Cardiac fibroblast (primary cell): ENCODE data around the gene ANAPC13.

ENCODE experiments used
- DNase-seq, 2 donors: peaks; one replicate each; pipeline versions ENCODE4 v3.0.0 to v3.0.0-alpha.2; 2010; ENCODE audit warnings: low read depth in 2 of 2
- H3K4me3 ChIP-seq, 2 donors: replicated peaks in 1 of 2; 1 replicate in 1 of 2; 2 replicates in 1 of 2; pipeline ENCODE4 v1.5.1; 2011; ENCODE audit warnings: low read depth in 2 of 2, low read length in 2 of 2, mild to moderate bottlenecking in 2 of 2, moderate library complexity in 1 of 2
- CTCF ChIP-seq: IDR thresholded peaks from one replicate; pipeline ENCODE4 v1.5.1; 2011; ENCODE audit warnings: low read depth, mild to moderate bottlenecking, low read length, inconsistent platforms

Gene ANAPC13

DNA sequence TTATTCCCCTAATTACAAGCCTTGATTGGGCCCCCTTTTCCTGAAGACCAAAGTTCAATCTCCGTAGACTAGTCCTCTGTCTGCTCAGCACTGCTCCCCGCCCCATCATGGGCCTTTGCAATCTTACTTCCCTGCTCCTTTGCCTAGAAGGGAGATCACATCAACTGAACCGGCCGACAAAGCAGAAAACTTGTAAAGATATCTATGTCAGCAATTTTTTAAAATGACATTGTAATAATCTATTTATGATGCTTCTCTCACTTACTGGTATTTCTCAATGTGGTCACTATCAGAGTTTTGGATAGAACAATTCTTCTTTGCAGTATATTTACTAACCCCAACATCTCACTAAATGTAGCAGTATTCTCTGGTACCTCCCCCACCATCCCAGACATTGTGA, 17.3 kb downstream of the ANAPC13 start:
- H3K4me3 ChIP-seq, result no peak overlapping the region
- no peak for TF ChIP-seq CTCF
- no peak for DNase-seq

GRCh38 chr3:134466331-134466730, 19.5 kb downstream of the ANAPC13 start:
- no peak overlapping the region for H3K4me3 ChIP-seq
- no peak for TF ChIP-seq CTCF
- no peak for DNase-seq

GRCh38 chr3:134464689-134465365, 21.0 kb downstream of the ANAPC13 start:
- no peak overlapping the region for H3K4me3 ChIP-seq
- no peak for TF ChIP-seq CTCF

DNA sequence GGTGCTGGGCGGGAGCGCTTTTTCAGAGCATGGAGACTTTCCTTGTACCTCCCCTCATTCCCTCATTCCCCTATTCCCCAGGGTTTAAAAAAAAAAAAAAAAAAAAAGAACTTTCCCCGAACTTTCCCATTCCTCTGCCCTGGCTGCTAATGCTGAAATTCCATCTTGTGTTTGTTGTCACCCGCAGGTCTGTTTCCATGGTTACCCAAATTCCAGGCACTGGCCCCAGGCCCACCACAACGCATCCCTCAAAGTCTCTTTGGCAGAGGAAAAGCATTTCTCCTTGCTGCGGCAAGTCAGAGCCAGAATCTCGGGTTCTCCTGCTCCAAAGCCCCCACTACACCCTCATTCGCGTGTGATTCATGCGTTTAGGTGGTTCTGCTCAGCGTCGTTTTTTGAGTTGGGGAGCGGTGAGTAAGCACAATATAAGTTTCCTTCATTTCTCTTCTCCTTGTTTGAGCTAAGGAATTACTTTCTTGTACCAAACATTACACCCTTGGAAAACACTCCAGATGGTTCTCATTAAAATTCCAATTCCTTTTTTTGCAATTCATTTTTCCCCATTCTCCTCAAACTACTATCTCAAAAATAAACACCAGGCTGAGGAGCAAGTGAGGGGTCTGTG, 21.6 kb downstream of the ANAPC13 start:
- peak overlapping the region in 1 of 2 donors; percentile 27 for H3K4me3 ChIP-seq
- peak; percentile 95 to 99 for DNase-seq
- TF ChIP-seq CTCF, result no peak

More at GRCh38 chr3:134464689-134465365, 21.0 kb downstream of the ANAPC13 start:
- DNase-seq, result no peak

DNA sequence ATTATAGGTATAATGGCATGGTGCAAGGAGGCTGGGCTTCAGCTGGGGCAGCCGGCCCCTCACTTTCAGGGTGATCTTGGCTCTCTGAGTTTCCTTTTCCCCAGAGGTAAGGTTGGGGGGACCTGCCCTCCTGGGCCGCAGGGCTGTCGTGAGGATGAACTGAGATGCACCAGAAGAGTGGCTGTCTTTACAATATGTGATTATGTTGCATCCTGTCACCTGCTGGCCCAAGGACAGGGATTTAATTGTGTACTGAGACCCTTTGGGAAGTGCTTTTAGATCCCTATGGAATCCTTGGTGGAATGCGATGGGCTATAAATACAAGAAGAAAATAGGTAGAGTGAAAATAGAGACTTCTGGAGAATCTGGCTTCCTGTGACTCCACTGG, 22.1 kb downstream of the ANAPC13 start:
- H3K4me3 ChIP-seq, result no peak overlapping the region
- no peak for TF ChIP-seq CTCF
- no peak for DNase-seq

GRCh38 chr3:134462331-134462941, 23.3 kb downstream of the ANAPC13 start:
- DNase-seq, result peak; percentile 76 to 79
- no peak overlapping the region for H3K4me3 ChIP-seq
- TF ChIP-seq CTCF, result no peak
